Skeletal muscle satellite cell (primary cell): ENCODE results near the gene TMEM213.
"Not testable (repeated sequence)": the region's sequence is repeated elsewhere in the genome, so short reads cannot be mapped to it uniquely, and the experiment has no call there.

Experiments
- H3K27me3 ChIP-seq: 2 replicates; pipeline ENCODE4 v1.7.0; 2013; ENCODE audit warnings: low read length; ENCODE audit not compliant: control insufficient read depth, insufficient read depth
- H3K36me3 ChIP-seq: 2 replicates; pipeline ENCODE4 v1.7.0; 2013; ENCODE audit warnings: mild to moderate bottlenecking, control low read depth, low read length; ENCODE audit not compliant: insufficient read depth
- H3K4me1 ChIP-seq: 2 replicates; pipeline ENCODE4 v1.7.0; 2013; ENCODE audit warnings: low read length; ENCODE audit not compliant: control insufficient read depth, insufficient read depth
- H3K4me2 ChIP-seq: 2 replicates; pipeline ENCODE4 v1.7.0; 2013; ENCODE audit warnings: mild to moderate bottlenecking, low read length
- H3K4me3 ChIP-seq: 2 replicates; pipeline ENCODE4 v1.7.0; 2013; ENCODE audit warnings: low read length
- H3K9ac ChIP-seq: 2 replicates; pipeline ENCODE4 v1.7.0; 2013; ENCODE audit warnings: mild to moderate bottlenecking, low read depth, low read length, moderate library complexity
- H3K9me3 ChIP-seq: replicated peaks from 2 replicates; pipeline ENCODE4 v1.7.0; 2013; ENCODE audit warnings: mild to moderate bottlenecking, control low read depth, low read length

TMEM213 gene

GRCh38 chr7:138768241-138768640 is 29.6 kb upstream of the TMEM213 start:
- no peak overlapping the region for H3K4me2 ChIP-seq
- no peaks in the 10 kb centered on the region for H3K36me3 ChIP-seq
- H3K4me1 ChIP-seq, result no peaks in the 10 kb centered on the region
- no peaks in the 10 kb centered on the region for H3K27me3 ChIP-seq
- H3K9ac ChIP-seq, result no peak overlapping the region
- H3K9me3 ChIP-seq, result no peaks in the 10 kb centered on the region
- no peak overlapping the region for H3K4me3 ChIP-seq

DNA sequence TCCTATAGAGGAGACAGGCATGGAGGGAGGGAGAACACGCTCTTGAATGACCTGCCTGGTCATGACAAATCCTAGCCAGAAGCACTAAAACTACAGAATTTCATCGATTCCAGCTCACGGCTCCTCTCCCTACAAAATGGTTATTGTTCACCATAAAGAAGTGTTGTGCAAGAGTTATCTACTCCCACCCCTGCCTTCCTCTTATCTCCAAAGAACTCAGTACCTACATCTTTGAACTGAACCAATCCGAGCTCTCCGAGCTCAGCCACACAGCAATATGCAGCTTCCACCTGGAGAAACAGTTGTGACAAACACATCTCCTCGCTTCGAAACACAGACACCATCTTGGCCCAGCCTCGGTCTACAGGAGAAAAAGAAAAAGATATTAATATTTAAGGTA is 26.9 kb upstream of the TMEM213 start:
- H3K4me3 ChIP-seq, result no peak overlapping the region
- H3K4me2 ChIP-seq, result no peak overlapping the region
- no peak overlapping the region for H3K9ac ChIP-seq
- H3K9me3 ChIP-seq, result no peaks in the 10 kb centered on the region
- H3K4me1 ChIP-seq, result no peaks in the 10 kb centered on the region
- no peaks in the 10 kb centered on the region for H3K27me3 ChIP-seq
- no peaks in the 10 kb centered on the region for H3K36me3 ChIP-seq

- no peak overlapping the region for H3K4me3 ChIP-seq
- no peaks in the 10 kb centered on the region for H3K4me1 ChIP-seq
- no peaks in the 10 kb centered on the region for H3K27me3 ChIP-seq
- no peaks in the 10 kb centered on the region for H3K36me3 ChIP-seq
- no peak overlapping the region for H3K4me2 ChIP-seq
- no peak overlapping the region for H3K9ac ChIP-seq
- H3K9me3 ChIP-seq, result no peaks in the 10 kb centered on the region
Measured at GRCh38 chr7:138773176-138773575, 24.6 kb upstream of the TMEM213 start.

DNA sequence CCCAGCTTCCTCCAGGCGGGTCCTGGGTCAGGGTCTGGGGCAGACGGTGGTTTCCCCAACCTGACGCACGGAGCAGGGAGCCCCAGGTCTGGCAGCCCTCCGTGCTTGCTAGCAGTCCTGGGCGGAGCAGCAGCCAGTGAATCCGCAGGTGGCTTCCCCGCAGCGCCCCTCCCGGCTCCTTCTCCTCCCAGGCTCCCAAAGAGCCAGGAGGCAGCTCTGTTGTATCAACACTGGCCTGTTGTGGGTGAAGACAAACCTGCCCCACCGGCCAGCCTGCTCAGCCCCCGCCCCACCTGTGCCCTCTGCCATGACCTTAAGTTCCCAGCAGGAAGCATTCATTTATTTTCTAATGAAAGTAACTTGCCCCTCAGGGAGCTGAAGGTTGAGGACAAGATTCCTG is 24.0 kb upstream of the TMEM213 start:
- Histone ChIP-seq H3K36me3 (no peaks in the 10 kb centered on the region), H3K9ac (no peak overlapping the region), H3K9me3 (no peaks in the 10 kb centered on the region), H3K4me2 (no peak overlapping the region), H3K4me1 (no peaks in the 10 kb centered on the region), H3K27me3 (no peaks in the 10 kb centered on the region), H3K4me3 (no peak overlapping the region)

GRCh38 chr7:138776166-138776833 is 21.5 kb upstream of the TMEM213 start:
- Histone ChIP-seq H3K9me3 (no peaks in the 10 kb centered on the region), H3K36me3 (no peaks in the 10 kb centered on the region), H3K4me2 (no peak overlapping the region), H3K4me3 (no peak overlapping the region), H3K9ac (no peak overlapping the region), H3K27me3 (no peaks in the 10 kb centered on the region), H3K4me1 (no peaks in the 10 kb centered on the region)

DNA sequence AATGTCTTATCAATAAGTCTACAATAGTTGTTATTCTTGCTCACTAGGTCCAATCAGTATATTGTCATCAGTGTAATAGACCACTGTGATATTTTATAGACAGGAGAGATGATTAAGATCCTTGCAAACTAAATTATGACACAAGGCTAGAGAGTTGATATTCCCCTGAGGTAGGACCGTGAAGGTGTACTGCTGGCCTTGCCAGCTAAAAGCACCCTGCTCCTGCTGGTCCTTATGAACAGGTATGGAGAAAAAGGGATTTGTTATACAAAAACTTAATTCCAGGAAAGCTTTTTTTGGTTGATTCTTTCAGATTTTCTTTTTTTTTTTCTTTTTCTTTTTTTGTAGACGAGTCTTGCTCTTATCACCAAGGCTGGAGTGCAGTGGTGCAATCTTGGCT is 16.8 kb upstream of the TMEM213 start:
- H3K36me3 ChIP-seq, result no peaks in the 10 kb centered on the region
- no peak overlapping the region for H3K9ac ChIP-seq
- no peaks in the 10 kb centered on the region for H3K9me3 ChIP-seq
- no peak overlapping the region for H3K4me2 ChIP-seq
- H3K4me1 ChIP-seq, result no peaks in the 10 kb centered on the region
- H3K4me3 ChIP-seq, result no peak overlapping the region
- H3K27me3 ChIP-seq, result no peaks in the 10 kb centered on the region

GRCh38 chr7:138784692-138785091 is 13.1 kb upstream of the TMEM213 start:
- Histone ChIP-seq H3K4me1 (no peaks in the 10 kb centered on the region), H3K9me3 (no peaks in the 10 kb centered on the region), H3K9ac (no peak overlapping the region), H3K36me3 (no peaks in the 10 kb centered on the region), H3K27me3 (no peaks in the 10 kb centered on the region), H3K4me2 (no peak overlapping the region), H3K4me3 (no peak overlapping the region)

DNA sequence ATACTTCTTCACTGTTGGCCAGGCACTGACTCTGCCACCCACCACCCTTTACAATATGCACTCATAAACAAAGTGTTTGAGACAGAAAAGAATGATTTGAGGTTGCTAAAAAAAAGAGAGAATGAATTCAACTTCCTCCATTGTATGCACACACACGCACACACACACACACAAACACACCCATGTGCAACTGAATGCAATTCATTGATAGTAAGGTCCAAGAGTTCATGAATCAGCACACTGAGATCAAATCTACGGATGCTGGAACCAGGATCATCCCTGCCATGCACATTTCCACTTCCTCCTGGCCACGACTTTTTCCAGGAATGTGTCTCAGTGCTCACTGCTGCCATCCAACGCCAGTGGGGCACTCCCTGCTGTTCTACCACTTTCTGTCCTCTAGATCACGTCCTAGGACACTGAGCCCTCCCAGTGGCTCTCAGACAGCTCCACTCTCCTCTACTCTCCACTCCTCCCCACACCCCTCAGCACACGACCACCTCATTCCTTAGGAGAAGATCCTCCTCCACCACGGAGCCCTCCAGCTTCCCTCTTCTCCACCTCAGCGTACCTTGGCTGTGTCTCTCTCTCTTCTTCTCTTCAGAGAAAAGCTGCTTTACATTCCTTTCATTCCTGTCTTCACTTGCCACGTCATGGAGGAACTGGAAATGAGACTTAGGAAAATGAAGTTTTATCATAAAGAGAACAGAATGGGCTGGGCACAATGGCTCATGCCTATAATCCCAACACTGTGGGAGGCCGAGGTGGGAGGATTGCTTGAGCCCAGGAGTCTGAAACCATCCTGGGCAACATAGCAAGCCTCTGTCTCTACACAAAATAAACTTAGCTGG is 12.0 kb upstream of the TMEM213 start:
- H3K36me3 ChIP-seq, result no peaks in the 10 kb centered on the region
- no peaks in the 10 kb centered on the region for H3K4me1 ChIP-seq
- H3K27me3 ChIP-seq, result no peaks in the 10 kb centered on the region
- H3K9me3 ChIP-seq, result no peaks in the 10 kb centered on the region
- H3K9ac ChIP-seq, result no peak overlapping the region
- H3K4me2 ChIP-seq, result no peak overlapping the region
- H3K4me3 ChIP-seq, result no peak overlapping the region

DNA sequence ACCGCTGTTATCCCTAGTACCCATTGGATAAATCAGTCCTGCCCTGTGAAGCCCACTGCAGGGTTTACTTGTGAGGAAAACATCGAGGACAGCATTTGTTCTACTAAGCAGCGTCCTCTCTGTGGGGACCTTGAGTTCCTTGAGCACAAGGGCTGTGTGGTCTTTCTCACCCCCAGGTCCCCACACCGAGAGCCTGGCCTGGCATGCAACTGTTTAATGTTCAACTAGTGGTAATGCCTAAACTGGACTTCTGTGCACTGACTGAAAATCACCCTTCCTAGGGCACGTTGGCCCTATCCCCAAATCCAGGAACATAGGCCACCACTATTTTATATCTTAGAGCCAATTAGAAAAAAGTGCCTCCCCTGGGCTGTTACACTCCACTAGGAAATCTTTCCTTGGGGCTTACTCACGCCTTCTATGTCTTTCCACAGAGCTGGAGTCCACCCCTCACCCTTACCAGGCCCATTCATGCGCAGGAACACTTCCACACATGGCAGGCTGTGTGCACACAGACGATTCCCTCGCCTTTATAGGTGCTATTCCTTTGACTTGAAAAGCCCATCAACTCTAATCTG is 1.7 kb upstream of the TMEM213 start:
- peaks cover 4% of the 10 kb centered on the region for H3K27me3 ChIP-seq
- no peaks in the 10 kb centered on the region for H3K36me3 ChIP-seq
- H3K9ac ChIP-seq, result no peak overlapping the region

DNA sequence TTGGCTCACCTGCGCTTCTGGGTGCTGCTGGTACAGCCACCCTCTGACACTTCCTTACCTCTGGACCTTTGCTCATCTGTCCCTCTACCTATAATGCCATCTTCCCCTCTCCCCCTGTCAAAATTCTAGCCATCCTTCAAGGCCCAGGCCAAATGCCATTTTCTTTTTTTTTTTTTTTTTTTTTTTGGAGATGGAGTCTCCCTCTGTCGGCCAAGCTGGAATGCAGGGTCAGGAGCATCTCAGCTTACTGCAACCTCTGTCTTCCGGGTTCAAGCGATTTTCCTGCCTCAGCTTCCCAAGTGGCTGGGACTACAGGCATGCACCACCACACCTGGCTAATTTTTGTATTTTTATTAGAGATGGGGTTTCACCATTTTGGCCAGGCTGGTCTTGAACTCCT is 748 bp upstream of the TMEM213 start:
- not testable (repeated sequence) for H3K4me3 ChIP-seq, H3K9ac ChIP-seq, H3K27me3 ChIP-seq, H3K4me2 ChIP-seq, H3K36me3 ChIP-seq, H3K4me1 ChIP-seq, H3K9me3 ChIP-seq

More for the DNA sequence above, 1.7 kb upstream of the TMEM213 start:
- no peaks in the 10 kb centered on the region for H3K4me1 ChIP-seq
- H3K9me3 ChIP-seq, result no peaks in the 10 kb centered on the region
- no peak overlapping the region for H3K4me2 ChIP-seq
- no peak overlapping the region for H3K4me3 ChIP-seq

DNA sequence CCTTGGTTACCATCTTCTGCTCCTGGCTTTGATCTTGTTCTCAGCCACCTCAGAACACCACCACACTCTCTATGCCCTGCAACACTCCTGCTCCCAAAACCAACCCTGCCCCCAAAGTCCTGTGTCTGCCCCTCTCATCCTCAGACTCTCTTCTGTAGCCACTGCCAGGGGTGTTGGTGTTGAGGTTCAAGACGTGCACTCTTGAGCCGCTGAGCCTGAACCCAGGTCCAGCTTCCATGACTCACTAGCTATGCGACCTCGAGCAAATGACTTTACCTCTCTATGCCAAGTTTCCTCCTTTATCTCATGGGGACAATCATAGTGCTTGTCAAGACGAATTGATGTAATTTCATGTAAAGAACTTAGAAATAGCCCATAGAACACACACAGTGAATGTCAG is 1.0 kb downstream of the TMEM213 start:
- Histone ChIP-seq H3K27me3 (peaks cover 4% of the 10 kb centered on the region), H3K9me3 (no peaks in the 10 kb centered on the region), H3K4me1 (no peaks in the 10 kb centered on the region), H3K9ac (no peak overlapping the region), H3K4me2 (no peak overlapping the region), H3K36me3 (no peaks in the 10 kb centered on the region), H3K4me3 (no peak overlapping the region)
